HG03139 (cell line): ENCODE results near the gene ANTXRL.
"Not testable (repeated sequence)": the region's sequence is repeated elsewhere in the genome, so short reads cannot be mapped to it uniquely, and the experiment has no call there.

ENCODE experiments used
- ATAC-seq: cut with Tn5 transposase; IDR thresholded peaks from one replicate; pipeline ENCODE4 v1.9.1; 2021; ENCODE audit not compliant: unreplicated experiment

ANTXRL gene

DNA sequence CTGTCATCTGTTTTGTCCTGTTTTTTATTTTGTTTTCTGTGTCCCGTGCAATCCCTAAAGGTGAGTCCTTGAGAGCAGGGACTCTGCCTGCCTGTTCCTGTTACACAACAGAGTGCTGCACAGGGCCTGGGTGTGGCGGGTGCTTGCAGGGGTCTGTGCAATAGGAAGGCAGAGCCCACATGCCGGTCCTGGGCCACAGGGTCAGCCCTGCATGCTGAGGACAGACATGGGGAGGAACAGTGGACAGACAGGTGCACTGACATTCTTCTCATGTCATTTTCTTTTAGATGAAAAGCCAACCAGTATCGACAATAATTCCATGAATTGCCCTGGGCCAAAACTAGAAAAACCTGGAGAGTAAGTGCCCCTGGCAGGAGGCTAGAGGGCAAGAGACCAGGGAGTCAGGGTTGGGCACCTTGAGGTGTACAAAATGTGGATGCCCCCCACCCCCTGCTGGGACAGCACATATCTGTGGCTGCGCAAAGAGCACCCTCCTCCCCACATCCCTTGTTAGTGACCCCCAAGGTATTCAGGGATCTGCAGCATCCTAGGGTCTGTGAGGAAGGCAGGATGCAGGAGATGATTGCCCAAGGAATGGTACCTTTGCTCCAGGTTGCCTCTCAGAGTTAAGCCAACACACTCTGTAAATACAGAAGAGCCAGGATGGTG lies 19.9 kb downstream of the ANTXRL start:
- no peak for ATAC-seq

DNA sequence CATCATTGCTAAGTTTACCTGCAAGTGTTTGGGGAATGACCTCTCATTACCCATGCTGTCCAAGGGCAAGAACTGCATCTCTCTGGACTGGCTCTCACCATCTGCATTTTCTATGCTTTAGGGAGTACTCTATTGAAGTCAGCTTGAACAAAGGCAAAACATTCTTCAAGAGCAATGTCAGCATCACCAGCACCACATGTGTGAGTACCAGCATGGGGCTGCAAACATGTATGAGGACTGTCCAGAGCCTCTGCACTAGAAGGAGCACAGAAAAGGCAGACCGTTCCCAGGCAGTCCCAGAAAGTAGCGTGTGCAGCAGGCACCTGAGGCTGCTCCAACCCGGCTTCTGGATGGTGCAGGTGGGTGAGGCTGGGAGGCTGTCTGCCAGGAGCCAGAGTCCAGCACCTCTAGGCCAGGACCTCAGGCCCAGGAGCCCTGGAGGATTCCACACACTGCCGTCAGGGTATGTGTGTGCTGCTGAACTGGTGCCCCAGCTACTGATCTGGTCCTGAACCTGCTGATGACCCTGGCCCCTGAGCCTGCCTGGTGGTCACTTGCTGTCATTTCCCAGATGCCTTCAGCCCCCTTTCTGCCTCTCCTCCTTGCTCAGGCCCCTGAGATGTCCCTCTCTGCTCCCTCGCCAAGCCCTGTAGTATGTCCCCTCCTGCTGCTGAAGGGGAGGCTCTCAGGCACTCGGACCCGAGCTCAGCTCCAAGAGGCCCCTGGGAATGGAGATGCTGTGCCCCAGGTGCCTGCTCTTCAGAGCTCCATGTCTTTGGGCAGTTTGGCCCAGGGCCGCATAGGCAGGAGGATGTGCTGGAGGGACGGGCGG lies 20.7 kb downstream of the ANTXRL start:
- no peak for ATAC-seq

DNA sequence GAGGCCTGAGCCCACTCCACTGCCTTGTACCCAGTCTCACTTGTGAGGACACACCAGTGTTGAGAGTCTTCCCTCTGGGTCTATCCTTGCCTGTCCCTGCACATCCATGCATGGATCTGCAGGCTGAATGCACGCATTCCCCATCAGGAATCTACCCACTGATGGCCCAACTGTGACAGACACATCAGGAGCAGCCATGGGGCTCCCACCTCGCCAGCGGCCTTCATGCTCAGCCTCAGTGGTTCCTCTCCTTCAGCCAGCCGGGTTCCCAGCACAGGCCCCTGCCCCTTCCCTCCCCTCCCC lies 21.3 kb downstream of the ANTXRL start:
- no peak for ATAC-seq

DNA sequence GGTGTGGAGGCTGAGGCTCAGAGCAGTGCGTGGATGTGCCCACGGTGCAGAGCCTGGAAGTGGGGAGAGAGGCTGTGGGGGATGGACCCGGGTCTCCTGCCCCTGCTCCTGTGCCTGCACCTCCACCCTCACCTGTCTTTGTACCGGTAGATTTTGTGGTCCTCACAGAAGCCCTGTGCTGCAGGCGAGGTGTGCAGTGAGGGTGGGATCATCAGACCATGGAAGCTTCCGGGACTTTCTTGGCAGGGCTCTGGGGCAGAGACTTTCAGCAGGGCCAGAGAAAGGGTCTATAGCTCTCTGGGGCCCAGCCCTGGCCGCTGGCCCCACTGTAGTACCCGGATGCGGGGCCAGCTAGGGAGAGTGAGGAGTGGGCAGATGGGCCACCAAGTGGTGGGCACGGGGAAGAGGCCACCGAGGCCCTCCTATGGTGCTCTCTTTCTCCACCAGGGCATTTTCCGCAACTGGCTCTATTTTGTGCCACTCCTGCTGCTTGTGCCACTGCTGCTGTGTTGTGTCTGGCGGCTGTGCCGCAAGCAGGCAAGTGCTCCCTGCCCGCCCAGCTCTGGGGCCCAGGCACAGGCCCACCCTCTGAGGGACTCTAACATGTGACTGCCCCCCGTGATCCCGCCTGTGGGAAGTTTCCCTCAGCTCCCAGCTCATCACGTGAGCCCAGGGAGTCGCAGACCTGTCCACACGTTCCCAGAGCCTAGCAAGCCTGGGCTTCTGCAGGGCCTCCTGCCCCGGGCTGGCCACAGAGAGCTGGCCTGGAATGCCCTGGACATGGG lies 22.1 kb downstream of the ANTXRL start:
- no peak for ATAC-seq

DNA sequence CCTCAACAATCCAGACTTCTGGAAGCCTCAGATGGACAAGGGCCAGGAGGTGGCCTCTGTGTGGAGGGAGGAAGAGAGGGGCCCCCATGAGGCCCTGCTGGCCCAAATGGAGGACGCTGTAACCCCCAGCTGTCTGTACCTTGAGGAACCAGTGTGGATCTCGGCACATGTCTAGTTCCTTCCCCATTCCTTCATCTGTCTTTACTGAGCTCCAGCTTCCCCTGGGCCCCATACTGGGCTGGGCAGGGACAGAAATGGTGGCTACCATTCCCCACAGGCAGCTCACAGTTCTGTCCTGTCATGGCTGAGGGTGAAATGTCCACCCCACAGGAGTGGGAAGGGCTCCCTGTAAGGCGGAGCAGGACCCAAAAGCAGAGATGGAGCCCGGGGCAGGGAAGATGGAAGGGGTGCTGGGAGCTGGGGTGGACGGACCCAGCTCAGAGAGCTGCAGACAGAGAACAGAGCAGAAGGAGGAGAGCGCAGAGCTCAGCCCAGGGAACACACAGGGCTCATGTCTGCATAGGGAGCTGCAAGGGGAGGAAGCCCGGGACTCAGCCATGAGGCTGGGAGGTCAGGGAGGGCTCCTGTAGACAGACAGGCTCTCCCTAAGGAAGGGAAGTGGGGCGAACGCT lies 22.8 kb downstream of the ANTXRL start:
- ATAC-seq, result no peak

DNA sequence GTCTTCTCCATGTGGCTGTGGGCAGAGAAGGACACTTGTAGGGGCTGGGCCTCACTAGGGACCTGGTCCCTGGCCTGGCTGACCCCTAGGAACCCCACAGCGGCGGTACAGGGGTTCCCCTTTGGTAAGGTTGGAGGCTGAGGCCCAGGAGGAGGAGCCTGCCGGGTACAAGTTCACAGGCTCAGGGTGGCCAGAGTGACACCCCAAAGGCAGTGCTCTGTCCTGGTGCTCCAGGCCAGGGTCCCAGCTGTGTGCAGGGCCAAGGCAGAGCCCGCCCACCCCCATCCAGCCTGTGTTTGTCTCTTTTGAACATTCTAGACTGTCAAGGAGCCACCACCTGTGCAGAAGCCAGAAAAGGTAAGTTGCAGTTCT lies 23.3 kb downstream of the ANTXRL start:
- ATAC-seq, result no peak

DNA sequence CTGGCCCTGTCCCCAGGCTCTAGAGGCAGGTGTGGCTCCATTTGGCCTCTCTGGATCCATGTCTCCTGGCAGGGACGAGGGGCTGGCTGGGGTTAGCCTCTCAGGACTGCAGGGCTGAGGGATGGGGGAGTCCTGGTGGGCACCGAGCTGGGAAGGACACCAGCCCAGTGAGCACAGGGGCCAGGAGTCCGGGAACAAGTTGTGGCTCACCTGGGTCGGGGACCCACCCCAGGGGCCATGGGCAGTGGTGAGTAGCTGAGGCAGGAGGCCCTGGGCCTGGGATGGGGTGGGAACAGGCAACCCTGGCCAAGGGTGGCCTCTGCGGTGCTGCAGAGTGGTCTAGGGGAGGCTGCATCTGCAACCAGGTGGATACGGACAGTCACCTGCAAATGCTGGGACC lies 24.1 kb downstream of the ANTXRL start:
- ATAC-seq, result no peak

DNA sequence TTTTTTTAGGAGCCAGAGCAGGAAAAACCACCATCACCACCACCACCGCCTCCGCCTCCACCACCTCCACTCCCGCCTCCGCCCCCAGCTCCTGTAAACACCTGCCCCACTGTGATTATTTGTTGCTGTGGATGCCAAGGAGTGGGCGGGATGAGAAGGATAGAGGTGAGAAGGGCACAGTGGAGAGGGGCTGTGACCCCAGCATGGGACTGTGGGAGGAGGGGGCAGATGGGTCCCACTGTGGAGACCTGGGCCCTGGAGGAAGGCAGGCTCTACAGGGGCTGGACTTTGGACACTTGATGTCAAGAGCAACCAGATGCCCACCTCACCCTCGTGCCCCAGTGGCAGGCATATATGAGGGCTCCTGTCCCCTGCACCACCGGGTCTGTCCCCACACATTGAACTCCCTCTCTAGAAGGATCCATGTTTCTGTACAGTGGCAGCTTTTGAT lies 24.7 kb downstream of the ANTXRL start:
- no peak for ATAC-seq

DNA sequence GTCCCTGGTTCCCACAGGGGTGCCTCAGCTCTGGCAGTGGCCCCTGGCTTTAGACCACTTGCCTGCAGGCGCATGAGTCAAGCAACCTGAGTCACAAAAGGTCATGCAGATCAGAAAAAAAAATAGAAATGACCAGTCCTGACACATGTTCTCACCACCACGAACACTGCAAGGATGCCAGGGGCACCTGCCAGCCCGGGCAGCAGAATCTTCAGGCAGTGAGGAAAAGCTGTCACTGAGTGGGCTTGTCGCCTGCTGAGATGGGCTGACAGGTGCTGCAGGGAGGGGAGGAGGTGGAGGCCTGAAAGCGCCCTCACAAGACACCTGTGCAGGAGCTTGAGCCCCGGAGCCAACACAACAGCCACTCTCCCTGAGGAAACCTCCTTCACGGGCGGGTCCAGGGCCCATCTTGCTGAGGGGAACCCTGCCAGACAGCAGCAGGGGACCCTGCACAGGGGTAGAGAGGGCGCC lies 25.2 kb downstream of the ANTXRL start:
- not testable (repeated sequence) for ATAC-seq

DNA sequence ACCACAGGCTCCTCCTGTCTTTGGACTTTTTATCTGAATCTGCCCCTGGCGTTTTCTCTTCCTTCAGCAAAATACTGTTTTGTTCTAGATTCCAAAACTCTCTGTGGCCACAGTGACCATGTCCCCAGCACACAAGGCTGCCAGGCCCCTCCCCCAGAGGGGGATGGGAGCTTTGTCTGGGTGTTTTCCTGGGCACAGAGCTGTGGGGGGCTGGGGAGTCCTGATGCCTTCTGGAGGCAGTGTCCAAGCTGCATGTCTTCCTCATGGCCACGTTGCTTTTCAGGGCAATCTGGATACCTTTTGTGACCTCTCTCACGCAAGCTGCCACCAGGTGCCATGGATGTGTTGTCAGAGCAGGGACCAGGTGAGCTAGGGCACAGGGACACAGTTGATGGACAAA lies 26.2 kb downstream of the ANTXRL start:
- ATAC-seq, result no peak

DNA sequence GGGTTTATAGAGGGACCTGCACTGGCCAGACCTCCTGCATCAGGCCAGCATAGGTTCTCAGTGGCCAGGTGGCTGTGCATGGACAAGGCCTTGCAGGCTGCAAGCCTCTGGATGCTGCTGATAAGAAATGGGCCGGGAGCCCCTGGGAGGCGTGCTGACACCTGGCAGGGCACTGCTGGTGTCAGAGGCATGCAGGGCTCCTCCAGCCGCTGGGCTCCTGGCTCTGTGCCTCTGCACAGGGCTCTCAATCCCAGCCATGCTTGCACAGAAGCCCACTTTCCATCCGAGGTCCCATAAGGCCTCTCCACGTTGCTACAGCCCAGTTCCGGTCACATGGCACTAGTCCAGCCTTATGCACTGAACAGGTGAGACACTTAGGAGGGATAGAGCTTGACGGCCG lies 27.3 kb downstream of the ANTXRL start:
- no peak for ATAC-seq

DNA sequence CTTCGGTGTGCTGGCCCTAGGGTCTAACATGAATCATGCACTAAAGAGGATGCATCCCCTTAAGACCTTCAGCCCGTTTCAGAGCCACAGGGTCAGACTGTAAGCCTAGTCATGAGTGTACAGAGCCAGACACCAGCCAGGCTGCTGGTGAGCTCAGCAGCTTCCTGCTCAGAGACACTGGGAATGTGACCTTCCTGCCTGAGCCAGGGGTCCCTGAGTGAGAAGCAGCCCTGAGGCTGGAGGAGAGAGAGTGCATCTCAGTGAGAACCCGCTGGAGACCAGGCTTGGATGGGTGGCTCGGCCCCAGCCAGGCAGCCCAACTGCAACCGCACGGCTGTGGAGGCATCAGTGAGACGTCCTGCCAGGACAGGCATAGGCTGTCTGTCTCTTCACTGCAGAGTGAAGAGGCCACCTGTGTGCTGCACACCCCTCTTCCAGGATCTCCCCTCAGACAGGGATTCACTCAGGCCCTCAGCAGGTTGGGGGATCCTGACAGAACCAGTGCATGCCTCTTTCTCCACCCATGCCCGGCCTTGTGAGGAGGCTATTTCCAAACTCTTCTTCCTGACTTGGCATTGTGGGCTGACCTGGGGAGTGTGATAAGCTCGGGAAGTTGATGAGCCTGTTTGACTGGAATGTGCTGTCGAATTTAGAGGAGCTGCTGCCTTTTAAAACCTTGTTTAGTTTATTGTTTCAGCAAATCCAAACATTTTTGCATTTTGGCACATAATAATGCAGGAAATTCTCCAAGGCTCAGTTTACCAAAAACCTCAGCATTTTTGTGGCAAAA lies 28.5 kb downstream of the ANTXRL start:
- not testable (repeated sequence) for ATAC-seq

DNA sequence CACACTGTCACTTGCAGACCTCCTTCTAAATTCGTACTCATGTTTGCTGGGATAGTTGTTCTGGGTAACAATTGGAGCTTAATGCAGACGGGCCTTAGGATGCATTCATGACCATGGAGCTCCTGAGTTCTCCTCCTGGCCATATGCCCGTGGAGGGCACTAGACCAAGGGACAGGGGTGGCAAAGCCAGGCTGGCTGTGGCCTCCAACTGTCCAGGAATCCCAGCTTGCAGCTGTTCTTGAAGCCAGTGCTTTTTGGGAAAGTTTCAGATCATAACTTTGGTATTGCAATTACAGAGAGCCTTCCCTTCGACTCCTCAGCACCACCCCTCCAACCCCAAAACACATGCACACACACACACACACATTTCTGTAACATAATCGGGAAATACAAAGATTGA lies 30.6 kb downstream of the ANTXRL start:
- no peak for ATAC-seq

DNA sequence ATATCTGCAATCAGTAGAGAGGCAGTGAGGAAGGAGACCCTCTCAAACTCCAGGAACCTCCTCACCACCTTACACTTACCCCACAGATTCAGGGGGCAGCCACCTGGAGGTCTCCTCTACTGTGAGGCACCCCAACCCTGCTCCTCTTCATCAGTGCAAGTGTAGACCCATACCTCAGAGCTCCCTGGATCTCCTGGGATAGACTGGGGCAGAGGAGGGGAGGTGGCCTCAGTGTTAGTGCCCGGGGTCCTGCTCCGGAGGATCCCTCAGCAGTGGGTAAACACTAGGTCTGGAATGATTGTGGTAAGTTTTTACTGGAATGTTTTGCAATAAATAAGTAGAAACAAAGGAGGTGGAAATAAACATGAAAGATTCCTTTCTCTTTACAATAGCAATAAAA lies 31.1 kb downstream of the ANTXRL start:
- no peak for ATAC-seq

DNA sequence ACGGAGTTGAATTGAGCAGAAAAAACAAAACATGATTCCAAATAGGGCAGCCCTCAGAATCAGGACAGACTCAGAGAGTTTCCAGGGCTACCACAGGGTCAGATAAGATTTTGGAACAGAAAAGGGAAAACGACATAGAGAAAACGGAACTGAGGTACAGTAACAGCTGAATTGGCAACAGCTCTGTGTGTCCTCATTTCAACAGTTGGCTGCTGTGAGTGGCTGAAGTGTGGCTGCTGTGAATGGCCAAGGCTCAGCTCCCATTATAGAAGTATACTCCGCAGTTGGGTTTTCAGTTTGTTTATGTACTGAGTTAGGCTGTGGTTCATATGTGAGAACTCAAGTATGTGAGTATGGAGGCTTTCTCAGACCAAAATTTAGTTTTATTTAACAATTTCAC lies 32.0 kb downstream of the ANTXRL start:
- ATAC-seq, result no peak

DNA sequence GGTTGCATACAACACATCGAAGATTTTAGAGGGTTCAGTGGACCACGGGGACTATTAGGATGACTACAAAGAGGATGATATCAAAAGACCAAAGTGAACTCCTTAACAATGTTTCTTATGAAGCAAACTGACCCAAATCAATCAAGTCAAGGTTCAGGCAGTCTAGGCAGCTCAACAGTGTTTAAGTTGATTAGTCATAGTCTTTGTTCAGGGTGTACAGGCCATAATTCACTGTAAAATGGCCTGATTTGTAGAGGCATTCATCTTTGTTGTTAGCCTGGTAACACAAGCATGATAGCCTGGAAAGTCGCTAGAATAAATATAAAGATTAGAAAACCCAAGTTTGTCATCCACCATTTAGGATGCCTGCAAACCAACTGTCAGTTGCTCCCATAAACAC lies 32.6 kb downstream of the ANTXRL start:
- ATAC-seq, result no peak

DNA sequence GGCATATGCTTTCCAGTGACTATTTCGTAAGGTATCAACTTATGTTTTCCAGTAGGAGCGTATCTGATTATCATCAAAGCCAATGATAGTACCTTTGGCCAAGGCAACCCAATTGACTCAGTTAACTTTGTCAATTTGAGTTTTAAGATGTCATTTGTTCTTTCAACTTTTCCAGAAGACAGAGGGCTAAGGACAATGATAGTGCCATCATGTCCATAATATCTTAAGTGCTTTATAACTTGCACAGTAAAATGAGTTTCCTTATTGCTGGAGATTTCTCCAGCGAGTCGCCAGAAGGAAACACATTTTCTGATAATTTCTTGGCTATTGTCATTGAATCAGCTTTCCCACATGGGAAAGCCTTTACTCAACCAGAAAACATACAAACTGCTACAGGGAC lies 35.0 kb downstream of the ANTXRL start:
- no peak for ATAC-seq

DNA sequence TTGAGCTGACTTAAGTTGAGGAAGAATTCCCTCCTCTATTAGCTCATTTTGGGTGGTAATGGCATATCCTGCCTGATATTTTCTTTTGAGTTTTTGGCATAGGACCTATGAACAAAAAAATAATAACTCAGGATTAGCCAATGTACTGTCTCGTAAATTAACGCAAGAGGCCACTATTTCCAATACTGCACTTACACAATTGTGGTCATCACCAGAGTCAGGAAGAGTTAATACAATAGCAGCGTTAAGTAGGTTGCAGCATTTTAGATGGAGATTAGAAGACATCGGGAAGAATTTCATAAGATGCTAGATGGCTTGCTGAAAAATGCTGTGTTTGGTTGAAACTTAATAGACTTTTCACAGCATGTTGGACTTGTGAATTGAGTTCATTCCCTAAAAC lies 36.4 kb downstream of the ANTXRL start:
- no peak for ATAC-seq

DNA sequence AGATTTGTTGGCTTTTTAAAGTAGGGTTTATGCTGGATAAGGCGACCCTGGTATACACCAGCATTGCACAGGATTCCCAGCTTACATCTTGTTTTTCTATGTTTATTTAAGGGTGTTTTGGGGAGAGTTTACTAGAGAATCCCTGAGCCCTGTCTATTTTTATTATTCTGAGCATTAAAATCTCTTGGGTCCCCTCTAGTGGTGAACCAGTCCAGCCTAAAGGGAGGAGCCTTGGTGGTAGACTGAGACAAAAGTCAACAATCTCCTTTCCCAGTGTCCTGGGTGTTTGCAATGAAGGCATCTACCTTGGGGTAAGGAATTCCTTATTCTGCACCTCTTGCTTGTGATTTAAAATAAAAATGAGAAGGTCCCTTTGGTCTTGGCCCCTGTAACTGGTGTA lies 38.2 kb downstream of the ANTXRL start:
- no peak for ATAC-seq

DNA sequence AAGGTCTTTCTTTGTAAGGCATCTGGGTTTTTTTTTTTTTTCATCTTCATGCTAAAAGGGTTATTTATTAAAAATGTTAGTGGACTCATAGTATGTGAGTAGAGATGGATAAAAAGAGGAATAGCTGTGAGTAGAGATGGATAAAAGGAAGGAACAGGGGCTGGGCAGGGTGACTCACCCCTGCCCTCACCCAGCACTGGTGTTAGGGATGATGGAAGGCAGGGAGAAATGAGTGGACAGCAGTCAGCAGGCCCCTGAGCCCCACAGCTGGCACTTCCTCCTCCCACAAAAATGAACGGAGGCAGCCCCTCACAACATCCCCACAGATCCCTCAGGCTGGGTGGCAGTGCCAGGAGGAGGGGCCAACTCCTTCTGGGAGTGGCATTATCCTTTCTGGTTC lies 39.3 kb downstream of the ANTXRL start:
- ATAC-seq, result no peak

DNA sequence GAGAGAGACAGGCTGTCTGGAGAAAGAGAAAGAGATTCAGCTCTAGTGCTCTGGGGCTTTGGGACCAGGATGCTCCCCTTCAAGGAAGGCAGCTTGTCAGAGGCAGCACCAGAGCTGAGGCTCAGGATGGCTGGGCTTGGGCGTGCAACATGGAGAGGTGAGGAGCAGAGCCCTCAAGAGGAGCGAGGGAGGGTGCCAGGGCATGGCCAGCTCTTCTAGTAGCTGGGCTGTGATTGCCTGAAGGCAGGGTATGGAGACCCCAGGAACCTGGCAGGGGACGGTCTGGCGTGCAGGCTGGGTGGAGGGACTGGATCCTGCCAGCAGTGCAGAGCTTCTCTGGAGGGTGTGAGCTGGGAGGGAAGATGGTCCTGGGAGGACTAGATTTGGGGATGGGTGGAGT lies 40.2 kb downstream of the ANTXRL start:
- ATAC-seq, result no peak
